NCI-H69 (cell line): ENCODE measurements around the gene ADGRV1.
"Not testable (repeated sequence)": the region's sequence is repeated elsewhere in the genome, so short reads cannot be mapped to it uniquely, and the experiment has no call there.

Experiments
- DNase-seq: peaks from one replicate; lab custom pipeline; 2025; lab: John Stamatoyannopoulos, UW

ADGRV1 gene

GRCh38 chr5:90655423-90655822 is 96.8 kb downstream of the ADGRV1 start:
- DNase-seq: no peak

- no peak for DNase-seq
Measured at GRCh38 chr5:90657030-90657429, 98.4 kb downstream of the ADGRV1 start.

- no peak for DNase-seq
Measured at GRCh38 chr5:90657788-90658187, 99.2 kb downstream of the ADGRV1 start.

GRCh38 chr5:90658620-90659019 is 100.0 kb downstream of the ADGRV1 start:
- no peak for DNase-seq

GRCh38 chr5:90668079-90668565 is 109.5 kb downstream of the ADGRV1 start:
- not testable (repeated sequence) for DNase-seq

GRCh38 chr5:90675222-90675621 is 116.6 kb downstream of the ADGRV1 start:
- no peak for DNase-seq

GRCh38 chr5:90680921-90681563 is 122.4 kb downstream of the ADGRV1 start:
- DNase-seq: no peak

- no peak for DNase-seq
Measured at GRCh38 chr5:90682278-90682677, 123.7 kb downstream of the ADGRV1 start.

- DNase-seq: no peak
Measured at GRCh38 chr5:90685425-90686022, 126.9 kb downstream of the ADGRV1 start.

GRCh38 chr5:90686363-90686762 is 127.8 kb downstream of the ADGRV1 start:
- DNase-seq: not testable (repeated sequence)

GRCh38 chr5:90687458-90687857 is 128.9 kb downstream of the ADGRV1 start:
- DNase-seq: not testable (repeated sequence)

GRCh38 chr5:90689064-90689463 is 130.5 kb downstream of the ADGRV1 start:
- peak; percentile 46 for DNase-seq

GRCh38 chr5:90690307-90690706 is 131.7 kb downstream of the ADGRV1 start:
- no peak for DNase-seq

- no peak for DNase-seq
Measured at GRCh38 chr5:90691533-90691932, 132.9 kb downstream of the ADGRV1 start.

GRCh38 chr5:90696153-90696552 is 137.6 kb downstream of the ADGRV1 start:
- DNase-seq: no peak

- no peak for DNase-seq
Measured at GRCh38 chr5:90700299-90700698, 141.7 kb downstream of the ADGRV1 start.

GRCh38 chr5:90703932-90704331 is 145.3 kb downstream of the ADGRV1 start:
- DNase-seq: no peak

GRCh38 chr5:90707698-90708097 is 149.1 kb downstream of the ADGRV1 start:
- no peak for DNase-seq

GRCh38 chr5:90709323-90710155 is 150.9 kb downstream of the ADGRV1 start:
- peak; percentile 66 for DNase-seq

- DNase-seq: no peak
Measured at GRCh38 chr5:90718387-90718786, 159.8 kb downstream of the ADGRV1 start.

- no peak for DNase-seq
Measured at GRCh38 chr5:90739567-90739966, 181.0 kb downstream of the ADGRV1 start.

GRCh38 chr5:90740244-90740799 is 181.7 kb downstream of the ADGRV1 start:
- DNase-seq: no peak
